Measurements from ENCODE around the gene RALGPS1.

DNA sequence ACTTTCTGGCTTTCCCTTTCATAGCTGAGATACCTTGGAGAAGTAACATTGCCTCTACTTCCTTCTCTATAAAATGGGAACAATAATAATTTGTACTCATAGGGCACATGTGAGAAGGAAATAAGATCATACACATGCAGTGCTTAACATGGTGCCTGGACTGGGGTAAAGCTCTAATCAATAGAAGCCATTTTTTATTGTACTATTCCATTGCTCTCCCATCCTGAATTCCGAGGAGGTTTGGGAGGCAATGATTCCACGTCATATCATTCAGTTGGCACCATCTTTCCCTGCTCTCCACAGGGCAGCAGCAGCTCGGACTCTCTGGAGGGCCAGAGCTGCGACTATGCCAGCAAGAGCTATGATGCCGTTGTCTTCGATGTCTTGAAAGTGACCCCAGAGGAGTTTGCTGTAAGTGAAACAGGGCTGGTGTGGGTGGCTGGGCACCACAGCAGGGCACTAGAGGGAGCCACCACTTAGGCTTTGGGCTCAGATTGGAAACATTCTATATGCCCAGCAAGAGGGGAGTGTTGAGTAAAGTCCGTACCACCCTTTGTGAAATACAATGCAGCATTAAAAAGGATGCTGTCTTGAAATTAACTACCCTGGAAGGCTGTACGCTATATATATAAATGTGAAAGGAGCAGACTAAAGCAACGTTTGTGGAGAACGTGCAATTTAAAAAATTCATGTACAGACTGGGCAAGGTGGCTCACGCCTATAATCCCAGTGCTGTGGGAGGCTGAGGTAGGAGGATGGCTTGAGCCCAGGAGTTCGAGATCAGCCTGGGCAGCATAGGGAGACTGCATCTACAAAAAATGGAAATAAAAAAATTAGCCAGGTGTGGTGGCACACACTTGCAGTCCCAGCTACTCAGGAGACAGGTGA lies 51.2 kb downstream of the RALGPS1 start:
- TF ChIP-seq, protein P1, sequence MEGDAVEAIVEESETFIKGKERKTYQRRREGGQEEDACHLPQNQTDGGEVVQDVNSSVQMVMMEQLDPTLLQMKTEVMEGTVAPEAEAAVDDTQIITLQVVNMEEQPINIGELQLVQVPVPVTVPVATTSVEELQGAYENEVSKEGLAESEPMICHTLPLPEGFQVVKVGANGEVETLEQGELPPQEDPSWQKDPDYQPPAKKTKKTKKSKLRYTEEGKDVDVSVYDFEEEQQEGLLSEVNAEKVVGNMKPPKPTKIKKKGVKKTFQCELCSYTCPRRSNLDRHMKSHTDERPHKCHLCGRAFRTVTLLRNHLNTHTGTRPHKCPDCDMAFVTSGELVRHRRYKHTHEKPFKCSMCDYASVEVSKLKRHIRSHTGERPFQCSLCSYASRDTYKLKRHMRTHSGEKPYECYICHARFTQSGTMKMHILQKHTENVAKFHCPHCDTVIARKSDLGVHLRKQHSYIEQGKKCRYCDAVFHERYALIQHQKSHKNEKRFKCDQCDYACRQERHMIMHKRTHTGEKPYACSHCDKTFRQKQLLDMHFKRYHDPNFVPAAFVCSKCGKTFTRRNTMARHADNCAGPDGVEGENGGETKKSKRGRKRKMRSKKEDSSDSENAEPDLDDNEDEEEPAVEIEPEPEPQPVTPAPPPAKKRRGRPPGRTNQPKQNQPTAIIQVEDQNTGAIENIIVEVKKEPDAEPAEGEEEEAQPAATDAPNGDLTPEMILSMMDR (tag by site-specific recombination; IDR thresholded peaks at IDR 0.05): peak; percentile 49
- TF ChIP-seq, protein P2, sequence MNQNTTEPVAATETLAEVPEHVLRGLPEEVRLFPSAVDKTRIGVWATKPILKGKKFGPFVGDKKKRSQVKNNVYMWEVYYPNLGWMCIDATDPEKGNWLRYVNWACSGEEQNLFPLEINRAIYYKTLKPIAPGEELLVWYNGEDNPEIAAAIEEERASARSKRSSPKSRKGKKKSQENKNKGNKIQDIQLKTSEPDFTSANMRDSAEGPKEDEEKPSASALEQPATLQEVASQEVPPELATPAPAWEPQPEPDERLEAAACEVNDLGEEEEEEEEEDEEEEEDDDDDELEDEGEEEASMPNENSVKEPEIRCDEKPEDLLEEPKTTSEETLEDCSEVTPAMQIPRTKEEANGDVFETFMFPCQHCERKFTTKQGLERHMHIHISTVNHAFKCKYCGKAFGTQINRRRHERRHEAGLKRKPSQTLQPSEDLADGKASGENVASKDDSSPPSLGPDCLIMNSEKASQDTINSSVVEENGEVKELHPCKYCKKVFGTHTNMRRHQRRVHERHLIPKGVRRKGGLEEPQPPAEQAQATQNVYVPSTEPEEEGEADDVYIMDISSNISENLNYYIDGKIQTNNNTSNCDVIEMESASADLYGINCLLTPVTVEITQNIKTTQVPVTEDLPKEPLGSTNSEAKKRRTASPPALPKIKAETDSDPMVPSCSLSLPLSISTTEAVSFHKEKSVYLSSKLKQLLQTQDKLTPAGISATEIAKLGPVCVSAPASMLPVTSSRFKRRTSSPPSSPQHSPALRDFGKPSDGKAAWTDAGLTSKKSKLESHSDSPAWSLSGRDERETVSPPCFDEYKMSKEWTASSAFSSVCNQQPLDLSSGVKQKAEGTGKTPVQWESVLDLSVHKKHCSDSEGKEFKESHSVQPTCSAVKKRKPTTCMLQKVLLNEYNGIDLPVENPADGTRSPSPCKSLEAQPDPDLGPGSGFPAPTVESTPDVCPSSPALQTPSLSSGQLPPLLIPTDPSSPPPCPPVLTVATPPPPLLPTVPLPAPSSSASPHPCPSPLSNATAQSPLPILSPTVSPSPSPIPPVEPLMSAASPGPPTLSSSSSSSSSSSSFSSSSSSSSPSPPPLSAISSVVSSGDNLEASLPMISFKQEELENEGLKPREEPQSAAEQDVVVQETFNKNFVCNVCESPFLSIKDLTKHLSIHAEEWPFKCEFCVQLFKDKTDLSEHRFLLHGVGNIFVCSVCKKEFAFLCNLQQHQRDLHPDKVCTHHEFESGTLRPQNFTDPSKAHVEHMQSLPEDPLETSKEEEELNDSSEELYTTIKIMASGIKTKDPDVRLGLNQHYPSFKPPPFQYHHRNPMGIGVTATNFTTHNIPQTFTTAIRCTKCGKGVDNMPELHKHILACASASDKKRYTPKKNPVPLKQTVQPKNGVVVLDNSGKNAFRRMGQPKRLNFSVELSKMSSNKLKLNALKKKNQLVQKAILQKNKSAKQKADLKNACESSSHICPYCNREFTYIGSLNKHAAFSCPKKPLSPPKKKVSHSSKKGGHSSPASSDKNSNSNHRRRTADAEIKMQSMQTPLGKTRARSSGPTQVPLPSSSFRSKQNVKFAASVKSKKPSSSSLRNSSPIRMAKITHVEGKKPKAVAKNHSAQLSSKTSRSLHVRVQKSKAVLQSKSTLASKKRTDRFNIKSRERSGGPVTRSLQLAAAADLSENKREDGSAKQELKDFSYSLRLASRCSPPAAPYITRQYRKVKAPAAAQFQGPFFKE (tag by site-specific recombination; IDR thresholded peaks at IDR 0.05; ENCODE audit: borderline replicate concordance): no peak
- TF ChIP-seq, protein P3, sequence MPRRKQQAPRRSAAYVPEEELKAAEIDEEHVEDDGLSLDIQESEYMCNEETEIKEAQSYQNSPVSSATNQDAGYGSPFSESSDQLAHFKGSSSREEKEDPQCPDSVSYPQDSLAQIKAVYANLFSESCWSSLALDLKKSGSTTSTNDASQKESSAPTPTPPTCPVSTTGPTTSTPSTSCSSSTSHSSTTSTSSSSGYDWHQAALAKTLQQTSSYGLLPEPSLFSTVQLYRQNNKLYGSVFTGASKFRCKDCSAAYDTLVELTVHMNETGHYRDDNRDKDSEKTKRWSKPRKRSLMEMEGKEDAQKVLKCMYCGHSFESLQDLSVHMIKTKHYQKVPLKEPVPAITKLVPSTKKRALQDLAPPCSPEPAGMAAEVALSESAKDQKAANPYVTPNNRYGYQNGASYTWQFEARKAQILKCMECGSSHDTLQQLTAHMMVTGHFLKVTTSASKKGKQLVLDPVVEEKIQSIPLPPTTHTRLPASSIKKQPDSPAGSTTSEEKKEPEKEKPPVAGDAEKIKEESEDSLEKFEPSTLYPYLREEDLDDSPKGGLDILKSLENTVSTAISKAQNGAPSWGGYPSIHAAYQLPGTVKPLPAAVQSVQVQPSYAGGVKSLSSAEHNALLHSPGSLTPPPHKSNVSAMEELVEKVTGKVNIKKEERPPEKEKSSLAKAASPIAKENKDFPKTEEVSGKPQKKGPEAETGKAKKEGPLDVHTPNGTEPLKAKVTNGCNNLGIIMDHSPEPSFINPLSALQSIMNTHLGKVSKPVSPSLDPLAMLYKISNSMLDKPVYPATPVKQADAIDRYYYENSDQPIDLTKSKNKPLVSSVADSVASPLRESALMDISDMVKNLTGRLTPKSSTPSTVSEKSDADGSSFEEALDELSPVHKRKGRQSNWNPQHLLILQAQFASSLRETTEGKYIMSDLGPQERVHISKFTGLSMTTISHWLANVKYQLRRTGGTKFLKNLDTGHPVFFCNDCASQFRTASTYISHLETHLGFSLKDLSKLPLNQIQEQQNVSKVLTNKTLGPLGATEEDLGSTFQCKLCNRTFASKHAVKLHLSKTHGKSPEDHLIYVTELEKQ (tag by site-specific recombination; IDR thresholded peaks at IDR 0.05; ENCODE audit: borderline replicate concordance): no peak
- TF ChIP-seq, protein P4, sequence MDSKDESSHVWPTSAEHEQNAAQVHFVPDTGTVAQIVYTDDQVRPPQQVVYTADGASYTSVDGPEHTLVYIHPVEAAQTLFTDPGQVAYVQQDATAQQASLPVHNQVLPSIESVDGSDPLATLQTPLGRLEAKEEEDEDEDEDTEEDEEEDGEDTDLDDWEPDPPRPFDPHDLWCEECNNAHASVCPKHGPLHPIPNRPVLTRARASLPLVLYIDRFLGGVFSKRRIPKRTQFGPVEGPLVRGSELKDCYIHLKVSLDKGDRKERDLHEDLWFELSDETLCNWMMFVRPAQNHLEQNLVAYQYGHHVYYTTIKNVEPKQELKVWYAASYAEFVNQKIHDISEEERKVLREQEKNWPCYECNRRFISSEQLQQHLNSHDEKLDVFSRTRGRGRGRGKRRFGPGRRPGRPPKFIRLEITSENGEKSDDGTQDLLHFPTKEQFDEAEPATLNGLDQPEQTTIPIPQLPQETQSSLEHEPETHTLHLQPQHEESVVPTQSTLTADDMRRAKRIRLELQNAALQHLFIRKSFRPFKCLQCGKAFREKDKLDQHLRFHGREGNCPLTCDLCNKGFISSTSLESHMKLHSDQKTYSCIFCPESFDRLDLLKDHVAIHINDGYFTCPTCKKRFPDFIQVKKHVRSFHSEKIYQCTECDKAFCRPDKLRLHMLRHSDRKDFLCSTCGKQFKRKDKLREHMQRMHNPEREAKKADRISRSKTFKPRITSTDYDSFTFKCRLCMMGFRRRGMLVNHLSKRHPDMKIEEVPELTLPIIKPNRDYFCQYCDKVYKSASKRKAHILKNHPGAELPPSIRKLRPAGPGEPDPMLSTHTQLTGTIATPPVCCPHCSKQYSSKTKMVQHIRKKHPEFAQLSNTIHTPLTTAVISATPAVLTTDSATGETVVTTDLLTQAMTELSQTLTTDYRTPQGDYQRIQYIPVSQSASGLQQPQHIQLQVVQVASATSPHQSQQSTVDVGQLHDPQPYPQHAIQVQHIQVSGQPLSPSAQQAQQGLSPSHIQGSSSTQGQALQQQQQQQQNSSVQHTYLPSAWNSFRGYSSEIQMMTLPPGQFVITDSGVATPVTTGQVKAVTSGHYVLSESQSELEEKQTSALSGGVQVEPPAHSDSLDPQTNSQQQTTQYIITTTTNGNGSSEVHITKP (tag by site-specific recombination; IDR thresholded peaks at IDR 0.05): no peak
- peak; percentile 60 for TF ChIP-seq ZNF654 (tag by site-specific recombination; IDR thresholded peaks at IDR 0.05; ENCODE audit: low read depth)
- TF ChIP-seq YY1 (tag by site-specific recombination; IDR thresholded peaks at IDR 0.05): no peak
- no peak for TF ChIP-seq ZNF510 (tag by site-specific recombination; IDR thresholded peaks at IDR 0.05; ENCODE audit: insufficient replicate concordance)
- TF ChIP-seq TRIM28 (IDR thresholded peaks at IDR 0.05; ENCODE audit: borderline replicate concordance, low read length): no peak
- no peak for TF ChIP-seq ZNF155 (tag by site-specific recombination; IDR thresholded peaks at IDR 0.05)
